GM19452 (cell line): ENCODE data around the gene RHOV.

ENCODE experiments used
- ATAC-seq: cut with Tn5 transposase; IDR thresholded peaks from one replicate; pipeline ENCODE4 v1.9.1; 2021; ENCODE audit not compliant: unreplicated experiment

The RHOV gene

GRCh38 chr15:40846841-40847222, 27.2 kb downstream of the RHOV start:
- no peak for ATAC-seq

GRCh38 chr15:40845511-40846284, 28.3 kb downstream of the RHOV start:
- ATAC-seq = no peak

- no peak for ATAC-seq
These were observed 29.0 kb downstream of the RHOV start for GRCh38 chr15:40845036-40845435.

- ATAC-seq = no peak
These were observed 29.4 kb downstream of the RHOV start for GRCh38 chr15:40844696-40845030.

GRCh38 chr15:40843885-40844695, 29.9 kb downstream of the RHOV start, which contains the start of gene SPINT1:
Gene SPINT1 (plus strand): TSS chr15:40844048. CDS start chr15:40844555, 507 bp downstream.
- no peak for ATAC-seq

GRCh38 chr15:40843261-40843884, 30.7 kb downstream of the RHOV start:
- no peak for ATAC-seq

- ATAC-seq = no peak
These were observed 32.3 kb downstream of the RHOV start for GRCh38 chr15:40841741-40842140.

- no peak for ATAC-seq
These were observed 35.3 kb downstream of the RHOV start for GRCh38 chr15:40838756-40839155.

GRCh38 chr15:40836020-40836419, 38.0 kb downstream of the RHOV start:
- ATAC-seq = no peak

GRCh38 chr15:40832903-40833302, 41.1 kb downstream of the RHOV start:
- no peak for ATAC-seq

GRCh38 chr15:40831861-40832260, 42.2 kb downstream of the RHOV start:
- no peak for ATAC-seq

- no peak for ATAC-seq
These were observed 43.1 kb downstream of the RHOV start for GRCh38 chr15:40830884-40831283.

GRCh38 chr15:40829115-40829514, 44.9 kb downstream of the RHOV start:
- no peak for ATAC-seq

- no peak for ATAC-seq
These were observed 45.5 kb downstream of the RHOV start, which contains the start of gene PPP1R14D for GRCh38 chr15:40828447-40829036. Gene PPP1R14D (minus strand): TSS chr15:40828708. CDS start chr15:40828641, 67 bp downstream.

- no peak for ATAC-seq
These were observed 47.5 kb downstream of the RHOV start for GRCh38 chr15:40826423-40827075.

- ATAC-seq = no peak
These were observed 48.2 kb downstream of the RHOV start for GRCh38 chr15:40825661-40826422.

- no peak for ATAC-seq
These were observed 50.3 kb downstream of the RHOV start for GRCh38 chr15:40823572-40824343.
